ENCODE data around the gene STXBP6. TPM values are rescaled to one million over a fixed set of nuclear protein-coding genes. Genes with fewer than 3 reads are reported as not detected.

STXBP6 gene
- not detected in 2 replicates for total RNA-seq

DNA sequence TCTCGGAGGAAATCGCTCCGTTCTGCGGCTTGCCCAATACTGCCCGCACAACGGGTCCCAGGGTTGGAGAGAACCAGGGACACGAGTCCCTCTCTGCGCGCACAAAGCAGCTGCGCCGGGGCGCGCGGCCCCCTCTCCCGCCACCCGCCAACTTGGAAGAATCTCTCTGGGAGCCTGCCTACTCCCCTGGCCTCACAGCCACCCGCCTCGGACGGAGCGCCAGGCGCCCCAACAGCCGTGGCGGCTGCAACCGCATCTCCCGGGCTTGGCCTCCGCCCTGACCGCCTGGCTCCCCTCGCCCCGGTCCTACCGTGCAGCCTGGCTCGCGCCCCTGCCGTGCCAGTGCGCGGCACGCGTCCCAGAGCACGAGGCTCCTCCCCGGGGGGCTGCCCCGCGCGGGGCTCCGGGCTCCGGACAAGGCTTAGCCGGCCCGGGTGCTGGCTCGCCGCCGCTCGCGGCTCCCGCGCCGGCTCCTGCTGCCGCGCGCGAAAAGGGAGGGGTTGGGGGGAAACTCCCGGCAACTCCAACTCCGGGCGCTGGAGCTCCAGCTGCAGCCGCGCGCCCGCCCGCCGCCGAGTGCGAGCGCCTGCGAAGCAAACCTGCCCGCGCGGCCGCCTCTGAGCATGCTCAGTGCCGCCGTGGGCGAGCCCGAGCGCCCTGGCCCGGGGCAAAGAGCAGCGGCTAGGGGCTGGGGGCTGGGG lies at the start of gene STXBP6:
TSS of gene STXBP6 (minus strand) at position 580 of the 701 bp plus-strand sequence. CDS start 75,329 bp downstream, outside the sequence.

